Gastroesophageal sphincter (tissue), 3 donors: Measurements from ENCODE around the gene CARD14.

ENCODE experiments used
- EP300 ChIP-seq: sonication (generic); formaldehyde crosslinking; IDR thresholded peaks from one replicate; pipeline ENCODE4 v1.6.1; 2017; ENCODE audit warnings: antibody characterized with exemption, mild to moderate bottlenecking
- POLR2A ChIP-seq, 2 donors: fragments of 450-650 bp; IDR thresholded peaks; one replicate each; pipeline ENCODE4 v1.6.1; 2017; ENCODE audit warnings: antibody characterized with exemption in 2 of 2, mild to moderate bottlenecking in 2 of 2, moderate library complexity in 1 of 2
- POLR2AphosphoS5 ChIP-seq: sonication (generic); formaldehyde crosslinking; IDR thresholded peaks from one replicate; pipeline ENCODE4 v1.6.1; 2017; ENCODE audit warnings: antibody characterized with exemption
- TF ChIP-seq, protein P1 (sequence below), 4 experiments: fragments of 200-600 bp in 2 of 4; fragments of 450-650 bp in 2 of 4; sonication (generic) in 1 of 4; IDR thresholded peaks; one replicate each; pipeline ENCODE4 v1.5.1; 2017 to 2019; ENCODE audit warnings: antibody characterized with exemption in 4 of 4, mild to moderate bottlenecking in 2 of 4, moderate library complexity in 2 of 4

DNA sequence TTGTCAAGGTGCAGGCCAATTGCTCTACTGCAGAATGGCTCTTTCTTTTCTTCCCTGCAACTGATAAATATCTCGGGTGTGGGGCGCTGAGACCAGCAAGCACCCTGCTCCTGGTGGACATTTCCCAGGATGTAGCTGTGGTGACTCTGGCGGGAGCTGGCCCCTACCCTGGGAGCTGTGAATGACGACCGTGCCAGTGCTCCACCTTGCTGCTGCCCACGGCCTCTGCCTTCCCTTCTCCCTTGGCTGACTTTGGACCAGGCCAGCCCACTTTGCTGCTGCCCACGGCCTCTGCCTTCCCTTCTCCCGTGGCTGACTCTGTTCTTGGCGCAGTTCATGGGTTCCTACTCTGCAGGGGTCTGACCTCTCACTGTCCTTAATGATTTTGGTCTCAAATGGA, 16.1 kb downstream of the CARD14 start:
- TF ChIP-seq, protein P1, sequence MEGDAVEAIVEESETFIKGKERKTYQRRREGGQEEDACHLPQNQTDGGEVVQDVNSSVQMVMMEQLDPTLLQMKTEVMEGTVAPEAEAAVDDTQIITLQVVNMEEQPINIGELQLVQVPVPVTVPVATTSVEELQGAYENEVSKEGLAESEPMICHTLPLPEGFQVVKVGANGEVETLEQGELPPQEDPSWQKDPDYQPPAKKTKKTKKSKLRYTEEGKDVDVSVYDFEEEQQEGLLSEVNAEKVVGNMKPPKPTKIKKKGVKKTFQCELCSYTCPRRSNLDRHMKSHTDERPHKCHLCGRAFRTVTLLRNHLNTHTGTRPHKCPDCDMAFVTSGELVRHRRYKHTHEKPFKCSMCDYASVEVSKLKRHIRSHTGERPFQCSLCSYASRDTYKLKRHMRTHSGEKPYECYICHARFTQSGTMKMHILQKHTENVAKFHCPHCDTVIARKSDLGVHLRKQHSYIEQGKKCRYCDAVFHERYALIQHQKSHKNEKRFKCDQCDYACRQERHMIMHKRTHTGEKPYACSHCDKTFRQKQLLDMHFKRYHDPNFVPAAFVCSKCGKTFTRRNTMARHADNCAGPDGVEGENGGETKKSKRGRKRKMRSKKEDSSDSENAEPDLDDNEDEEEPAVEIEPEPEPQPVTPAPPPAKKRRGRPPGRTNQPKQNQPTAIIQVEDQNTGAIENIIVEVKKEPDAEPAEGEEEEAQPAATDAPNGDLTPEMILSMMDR (IDR thresholded peaks at IDR 0.05), result no peak
- TF ChIP-seq POLR2AphosphoS5 (no peak), POLR2A (IDR thresholded peaks at IDR 0.05) (no peak), EP300 (no peak)
